GM23338 (cell line): ENCODE measurements around the gene NDN. TPM values are rescaled to one million over a fixed set of nuclear protein-coding genes. Genes with fewer than 3 reads are reported as not detected.

Experiments
- ATAC-seq: fragments of 200-7000 bp; cut with Tn5 transposase; 3 replicates; pipeline ENCODE4 v1.9.1; 2020
- DNase-seq: peaks from one replicate; pipeline ENCODE4 v3.0.0-alpha.2; 2015; ENCODE audit warnings: low spot score
- H2AFZ ChIP-seq: fragments of 200-600 bp; sonication (generic); 2 replicates; pipeline ENCODE4 v1.8.0; 2016; ENCODE audit warnings: antibody characterized with exemption, mild to moderate bottlenecking, moderate library complexity
- H3F3A ChIP-seq: fragments of 200-600 bp; sonication (generic); replicated peaks from 2 replicates; pipeline ENCODE4 v1.8.0; 2017; ENCODE audit warnings: antibody characterized with exemption, mixed run types, low read depth
- H3K27ac ChIP-seq: fragments of 200-600 bp; sonication (generic); 2 replicates; pipeline ENCODE4 v1.6.1; 2016; ENCODE audit warnings: low read depth
- H3K27me3 ChIP-seq: fragments of 200-600 bp; sonication (generic); 2 replicates; pipeline ENCODE4 v1.8.0; 2016; ENCODE audit warnings: mild to moderate bottlenecking, mixed run types, moderate library complexity; ENCODE audit not compliant: insufficient read depth
- H3K36me3 ChIP-seq: fragments of 200-600 bp; sonication (generic); 2 replicates; pipeline ENCODE4 v1.8.0; 2016; ENCODE audit warnings: mild to moderate bottlenecking; ENCODE audit not compliant: insufficient read depth
- H3K4me1 ChIP-seq: fragments of 200-600 bp; sonication (generic); 2 replicates; pipeline ENCODE4 v1.8.0; 2016; ENCODE audit warnings: mild to moderate bottlenecking, moderate library complexity; ENCODE audit not compliant: insufficient read depth
- H3K4me2 ChIP-seq: fragments of 200-600 bp; sonication (generic); 2 replicates; pipeline ENCODE4 v1.7.1; 2017; ENCODE audit warnings: mixed run types
- H3K4me3 ChIP-seq: fragments of 200-600 bp; sonication (generic); 2 replicates; pipeline ENCODE4 v1.6.1; 2016; ENCODE audit warnings: mixed run types
- H3K79me2 ChIP-seq: fragments of 200-600 bp; sonication (generic); replicated peaks from 2 replicates; pipeline ENCODE4 v1.8.0; 2017; ENCODE audit warnings: mild to moderate bottlenecking; ENCODE audit not compliant: insufficient read depth
- H3K9me2 ChIP-seq: fragments of 200-600 bp; sonication (generic); 2 replicates; pipeline ENCODE4 v1.8.0; 2017; ENCODE audit not compliant: insufficient read depth
- H4K20me1 ChIP-seq: fragments of 200-600 bp; sonication (generic); replicated peaks from 2 replicates; pipeline ENCODE4 v1.8.0; 2017; ENCODE audit warnings: mild to moderate bottlenecking; ENCODE audit not compliant: insufficient read depth
- H3K27ac Mint-ChIP-seq: 2 replicates; pipeline ENCODE4 v1.8.0; 2020; ENCODE audit warnings: inconsistent platforms, mild to moderate bottlenecking, moderate library complexity, mixed read lengths
- H3K27me3 Mint-ChIP-seq: 3 replicates; pipeline ENCODE4 v1.8.0; 2022; ENCODE audit warnings: low read depth, mild to moderate bottlenecking, moderate library complexity, mixed read lengths, inconsistent platforms; ENCODE audit not compliant: insufficient read depth, poor library complexity
- H3K36me3 Mint-ChIP-seq: 3 replicates; pipeline ENCODE4 v1.8.0; 2021; ENCODE audit warnings: low read depth, mild to moderate bottlenecking, inconsistent platforms, moderate library complexity, mixed read lengths
- H3K4me1 Mint-ChIP-seq: 3 replicates; pipeline ENCODE4 v1.8.0; 2020; ENCODE audit warnings: mild to moderate bottlenecking, inconsistent platforms, mixed read lengths
- H3K4me3 Mint-ChIP-seq: 3 replicates; pipeline ENCODE4 v1.8.0; 2021; ENCODE audit warnings: moderate library complexity, mild to moderate bottlenecking, inconsistent platforms, mixed read lengths
- H3K9me3 Mint-ChIP-seq: 3 replicates; pipeline ENCODE4 v1.8.0; 2020; ENCODE audit warnings: moderate library complexity, mild to moderate bottlenecking, inconsistent platforms, mixed read lengths
- CREB1 ChIP-seq: fragments of 250-450 bp; sonication (Bioruptor Pico); IDR thresholded peaks from 2 replicates; pipeline ENCODE4 v1.5.0; 2020; ENCODE audit warnings: low read depth, mild to moderate bottlenecking, moderate library complexity
- CTCF ChIP-seq, 2 experiments: fragments of 200-600 bp in 1 of 2; sonication (generic) in 1 of 2; conservative IDR thresholded peaks; 2 replicates each; pipeline versions ENCODE4 v1.5.1 to v1.6.1; 2016 to 2017; ENCODE audit warnings: antibody characterized with exemption in 2 of 2, low read depth in 2 of 2, mild to moderate bottlenecking in 2 of 2, moderate library complexity in 1 of 2
- ETS1 ChIP-seq: IDR thresholded peaks from 2 replicates; pipeline ENCODE4 v1.6.1; 2016; ENCODE audit warnings: antibody characterized with exemption
- EZH2 ChIP-seq: fragments of 200-600 bp; sonication (generic); IDR thresholded peaks from one replicate; pipeline ENCODE4 v1.8.0; 2017; ENCODE audit warnings: antibody characterized with exemption, mild to moderate bottlenecking, low read depth; ENCODE audit not compliant: unreplicated experiment
- EZH2phosphoT487 ChIP-seq: fragments of 200-600 bp; sonication (generic); IDR thresholded peaks from one replicate; pipeline ENCODE4 v1.8.1; 2018; ENCODE audit warnings: antibody characterized with exemption; ENCODE audit not compliant: unreplicated experiment
- JUNB ChIP-seq: IDR thresholded peaks from one replicate; pipeline ENCODE4 v1.6.1; 2016; ENCODE audit warnings: antibody characterized with exemption; ENCODE audit not compliant: unreplicated experiment
- NANOG ChIP-seq: IDR thresholded peaks from 2 replicates; pipeline ENCODE4 v1.6.1; 2016; ENCODE audit warnings: antibody characterized with exemption, borderline replicate concordance
- POLR2AphosphoS5 ChIP-seq: IDR thresholded peaks from 2 replicates; pipeline ENCODE4 v1.6.1; 2016; ENCODE audit warnings: antibody characterized with exemption, low read depth
- STAT1 ChIP-seq: IDR thresholded peaks from one replicate; pipeline ENCODE4 v1.6.1; 2016; ENCODE audit warnings: antibody characterized with exemption; ENCODE audit not compliant: unreplicated experiment
- ZNF114 ChIP-seq: fragments of 250-450 bp; sonication (Bioruptor Pico); IDR thresholded peaks from 2 replicates; pipeline ENCODE4 v1.5.0; 2020; ENCODE audit warnings: mild to moderate bottlenecking, moderate library complexity
- ZNF331 ChIP-seq: fragments of 250-450 bp; sonication (Bioruptor Pico); IDR thresholded peaks from 2 replicates; pipeline ENCODE4 v1.5.0; 2020; ENCODE audit warnings: low read depth, mild to moderate bottlenecking, moderate library complexity
- ZNF462 ChIP-seq: fragments of 250-450 bp; sonication (Bioruptor Pico); IDR thresholded peaks from 2 replicates; pipeline ENCODE4 v1.5.0; 2020; ENCODE audit warnings: mild to moderate bottlenecking, moderate library complexity
- polyA plus RNA-seq: library from polyadenylated mRNA; unstranded; fragments of >200 nt; fragmentation: Nextera tagmentation; extraction: Ambion mirVana; gene quantifications from 2 replicates; pipeline ENCODE4 v1.2.1, GENCODE V29; 2016
- total RNA-seq: library from RNA; depleted of rRNA; stranded (reverse); fragments of >200 nt; shearing (Covaris generic); gene quantifications from 2 replicates; pipeline ENCODE4 v1.2.3, GENCODE V29; 2014
- TF ChIP-seq, protein P1 (sequence below): IDR thresholded peaks from one replicate; pipeline ENCODE4 v1.6.1; 2018; ENCODE audit warnings: antibody characterized with exemption; ENCODE audit not compliant: unreplicated experiment

The NDN gene
- total and polyA plus RNA-seq, 2 experiments from 2014 or later, result 43.7 to 98.1 TPM

- DNase-seq (no peak), ATAC-seq (no peak)
- H3F3A ChIP-seq, result no peaks in the 10 kb centered on the region
- no peak overlapping the region for H3K4me3 Mint-ChIP-seq
- 0 out of 3 replicates have a peak, but pooled peaks cover 4% of the 10 kb centered on the region for H3K36me3 Mint-ChIP-seq
- no peak overlapping the region for H3K27ac ChIP-seq
- peaks cover 1% of the 10 kb centered on the region for H3K27me3 Mint-ChIP-seq
- no peaks in the 10 kb centered on the region for H4K20me1 ChIP-seq
- H2AFZ ChIP-seq, result no peak overlapping the region
- no peak overlapping the region for H3K27ac Mint-ChIP-seq
- TF ChIP-seq CREB1 (CRISPR knock-in tag) (no peak), ETS1 (no peak), NANOG (no peak), CTCF (conservative IDR thresholded peaks at IDR 0.05; ENCODE audit: low read depth in 2 of 2) (no peak), STAT1 (no peak), POLR2AphosphoS5 (no peak), ZNF114 (CRISPR knock-in tag) (no peak), ZNF331 (no peak), ZNF462 (CRISPR knock-in tag) (no peak), EZH2phosphoT487 (no peak), EZH2 (no peak), JUNB (no peak)
- TF ChIP-seq, protein P1, sequence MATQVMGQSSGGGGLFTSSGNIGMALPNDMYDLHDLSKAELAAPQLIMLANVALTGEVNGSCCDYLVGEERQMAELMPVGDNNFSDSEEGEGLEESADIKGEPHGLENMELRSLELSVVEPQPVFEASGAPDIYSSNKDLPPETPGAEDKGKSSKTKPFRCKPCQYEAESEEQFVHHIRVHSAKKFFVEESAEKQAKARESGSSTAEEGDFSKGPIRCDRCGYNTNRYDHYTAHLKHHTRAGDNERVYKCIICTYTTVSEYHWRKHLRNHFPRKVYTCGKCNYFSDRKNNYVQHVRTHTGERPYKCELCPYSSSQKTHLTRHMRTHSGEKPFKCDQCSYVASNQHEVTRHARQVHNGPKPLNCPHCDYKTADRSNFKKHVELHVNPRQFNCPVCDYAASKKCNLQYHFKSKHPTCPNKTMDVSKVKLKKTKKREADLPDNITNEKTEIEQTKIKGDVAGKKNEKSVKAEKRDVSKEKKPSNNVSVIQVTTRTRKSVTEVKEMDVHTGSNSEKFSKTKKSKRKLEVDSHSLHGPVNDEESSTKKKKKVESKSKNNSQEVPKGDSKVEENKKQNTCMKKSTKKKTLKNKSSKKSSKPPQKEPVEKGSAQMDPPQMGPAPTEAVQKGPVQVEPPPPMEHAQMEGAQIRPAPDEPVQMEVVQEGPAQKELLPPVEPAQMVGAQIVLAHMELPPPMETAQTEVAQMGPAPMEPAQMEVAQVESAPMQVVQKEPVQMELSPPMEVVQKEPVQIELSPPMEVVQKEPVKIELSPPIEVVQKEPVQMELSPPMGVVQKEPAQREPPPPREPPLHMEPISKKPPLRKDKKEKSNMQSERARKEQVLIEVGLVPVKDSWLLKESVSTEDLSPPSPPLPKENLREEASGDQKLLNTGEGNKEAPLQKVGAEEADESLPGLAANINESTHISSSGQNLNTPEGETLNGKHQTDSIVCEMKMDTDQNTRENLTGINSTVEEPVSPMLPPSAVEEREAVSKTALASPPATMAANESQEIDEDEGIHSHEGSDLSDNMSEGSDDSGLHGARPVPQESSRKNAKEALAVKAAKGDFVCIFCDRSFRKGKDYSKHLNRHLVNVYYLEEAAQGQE, result no peak
- H3K79me2 ChIP-seq, result no peaks in the 10 kb centered on the region
- H3K4me3 ChIP-seq, result no peak overlapping the region
- H3K36me3 ChIP-seq, result no peaks in the 10 kb centered on the region
- H3K4me1 ChIP-seq, result no peaks in the 10 kb centered on the region
- no peaks in the 10 kb centered on the region for H3K4me1 Mint-ChIP-seq
- no peak overlapping the region for H3K4me2 ChIP-seq
- peaks cover 1% of the 10 kb centered on the region; the same call in 1 of the 2 replicates for H3K9me2 ChIP-seq
- H3K27me3 ChIP-seq, result no peaks in the 10 kb centered on the region
- H3K9me3 Mint-ChIP-seq, result peaks cover 69% of the 10 kb centered on the region
Observed at GRCh38 chr15:23734862-23735261, 47.8 kb upstream of the NDN start.
